GM21390 (cell line): ENCODE data around the gene CTPS2.

Experiments used
- ATAC-seq: cut with Tn5 transposase; IDR thresholded peaks from one replicate; pipeline ENCODE4 v1.9.1; 2021; ENCODE audit not compliant: unreplicated experiment

The CTPS2 gene

DNA sequence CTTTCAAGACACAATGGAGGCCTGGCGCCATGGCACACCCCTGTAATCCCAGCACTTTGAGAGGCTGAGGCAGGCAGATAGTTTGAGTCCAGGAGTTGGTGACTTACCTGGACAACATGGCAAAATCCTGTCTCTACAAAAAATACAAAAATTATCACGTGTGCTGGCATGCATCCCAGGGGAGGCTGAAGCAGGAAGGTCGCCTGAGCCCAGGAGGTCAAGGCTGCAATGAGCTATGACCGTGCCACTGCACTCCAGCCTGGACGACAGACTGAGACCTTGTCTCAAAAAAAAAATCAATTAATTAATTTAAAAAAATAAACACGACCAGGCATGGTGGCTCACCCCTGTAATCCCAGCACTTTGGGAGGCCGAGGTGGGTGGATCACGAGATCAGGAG, 2.0 kb upstream of the CTPS2 start:
- ATAC-seq = no peak

DNA sequence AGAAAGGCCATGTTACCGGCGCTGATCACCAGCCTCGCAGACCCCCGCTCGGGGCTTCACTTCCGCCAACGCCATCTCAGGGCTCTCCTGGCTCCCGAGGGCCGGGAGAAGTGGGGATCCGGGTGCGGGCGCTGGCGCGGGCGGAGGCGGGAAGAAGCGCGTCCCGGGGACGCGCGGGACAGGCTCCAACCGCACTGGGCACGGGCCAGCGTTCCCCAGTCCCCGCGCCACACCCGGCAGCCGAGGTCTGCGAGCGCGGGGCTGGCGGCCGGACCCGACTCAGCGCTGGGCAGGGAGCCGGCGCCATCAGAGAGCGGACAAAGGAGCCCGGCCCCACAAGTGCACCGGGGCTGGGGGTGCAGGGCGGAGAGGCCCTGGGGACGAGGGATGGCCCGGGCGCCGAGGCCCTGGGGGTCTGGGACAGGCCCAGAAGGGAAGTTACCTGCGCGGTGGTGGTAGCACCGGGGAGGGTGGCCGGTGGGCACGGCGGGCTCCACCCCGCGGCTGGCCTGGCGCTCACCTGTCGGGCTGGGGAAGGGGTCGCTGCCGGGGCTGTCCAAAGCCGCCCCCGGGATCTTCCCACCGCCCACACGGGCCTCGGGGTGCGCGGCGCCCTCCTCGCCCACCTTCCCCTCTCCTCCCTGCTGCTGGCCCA, 449 bp downstream of the CTPS2 start:
- ATAC-seq = peak; percentile 33

DNA sequence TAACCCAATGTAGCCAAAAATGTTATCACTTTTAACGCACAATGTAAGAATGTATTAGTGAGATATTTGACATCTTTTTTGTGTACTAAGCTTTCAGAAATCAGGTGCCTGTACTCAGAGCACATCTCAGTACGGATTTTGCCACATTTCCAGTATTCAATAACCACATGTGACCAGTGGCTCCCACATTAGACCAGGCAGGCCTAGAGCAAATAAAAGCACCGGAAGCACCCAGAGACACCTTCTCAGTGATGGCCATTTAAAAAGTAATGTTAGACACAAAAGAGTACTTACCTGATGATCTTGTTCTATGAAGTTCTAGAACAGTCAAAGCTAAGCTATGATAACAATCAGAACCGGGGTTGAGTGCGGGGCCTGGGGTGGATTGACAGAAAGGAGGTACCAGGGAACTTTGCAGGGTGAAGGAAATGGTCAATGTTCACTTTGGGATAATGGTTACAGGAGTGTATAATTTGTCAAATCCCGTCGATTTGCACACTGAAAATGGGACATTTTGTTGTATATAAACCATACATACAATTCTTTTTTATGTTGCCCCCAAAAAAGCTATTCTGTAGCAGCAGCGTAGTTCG, 1.2 kb downstream of the CTPS2 start:
- ATAC-seq = no peak

DNA sequence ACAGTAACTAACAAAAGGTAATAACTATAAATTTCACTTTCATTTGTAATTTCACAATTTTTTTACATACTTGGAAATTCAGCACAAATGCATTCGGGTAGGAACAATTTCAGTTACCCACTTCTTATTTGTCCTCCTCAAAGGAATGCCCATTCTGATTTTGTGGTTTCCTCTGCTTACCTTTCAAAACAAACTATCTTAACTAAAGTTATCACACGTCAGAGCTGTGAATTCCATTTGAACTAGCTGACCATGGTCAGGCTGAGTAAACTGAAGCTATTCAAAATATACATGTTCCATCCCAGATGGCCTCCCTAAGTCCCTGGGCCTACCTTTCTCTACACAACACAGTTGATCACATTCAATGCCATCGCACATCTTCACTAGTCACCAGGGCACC, 4.5 kb downstream of the CTPS2 start:
- ATAC-seq = no peak

DNA sequence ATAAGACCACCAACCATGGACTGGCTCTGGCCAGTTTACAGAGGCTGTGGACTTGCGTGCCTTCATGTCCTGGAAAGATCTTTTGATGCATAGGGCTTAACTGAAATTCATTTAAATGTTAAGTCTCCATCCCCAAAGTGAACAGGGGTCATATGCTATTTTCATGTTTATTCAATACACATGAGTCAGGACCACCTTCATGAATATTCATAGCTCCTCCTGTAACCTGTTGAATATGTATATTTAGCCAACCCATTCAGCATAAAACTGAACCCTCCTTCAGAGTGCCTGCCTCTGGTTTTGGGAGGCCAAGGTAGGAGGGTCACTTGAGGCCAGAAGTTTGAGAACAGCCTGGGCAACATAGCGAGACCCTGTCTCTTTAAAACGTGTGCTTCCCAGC, 7.1 kb downstream of the CTPS2 start:
- no peak for ATAC-seq

DNA sequence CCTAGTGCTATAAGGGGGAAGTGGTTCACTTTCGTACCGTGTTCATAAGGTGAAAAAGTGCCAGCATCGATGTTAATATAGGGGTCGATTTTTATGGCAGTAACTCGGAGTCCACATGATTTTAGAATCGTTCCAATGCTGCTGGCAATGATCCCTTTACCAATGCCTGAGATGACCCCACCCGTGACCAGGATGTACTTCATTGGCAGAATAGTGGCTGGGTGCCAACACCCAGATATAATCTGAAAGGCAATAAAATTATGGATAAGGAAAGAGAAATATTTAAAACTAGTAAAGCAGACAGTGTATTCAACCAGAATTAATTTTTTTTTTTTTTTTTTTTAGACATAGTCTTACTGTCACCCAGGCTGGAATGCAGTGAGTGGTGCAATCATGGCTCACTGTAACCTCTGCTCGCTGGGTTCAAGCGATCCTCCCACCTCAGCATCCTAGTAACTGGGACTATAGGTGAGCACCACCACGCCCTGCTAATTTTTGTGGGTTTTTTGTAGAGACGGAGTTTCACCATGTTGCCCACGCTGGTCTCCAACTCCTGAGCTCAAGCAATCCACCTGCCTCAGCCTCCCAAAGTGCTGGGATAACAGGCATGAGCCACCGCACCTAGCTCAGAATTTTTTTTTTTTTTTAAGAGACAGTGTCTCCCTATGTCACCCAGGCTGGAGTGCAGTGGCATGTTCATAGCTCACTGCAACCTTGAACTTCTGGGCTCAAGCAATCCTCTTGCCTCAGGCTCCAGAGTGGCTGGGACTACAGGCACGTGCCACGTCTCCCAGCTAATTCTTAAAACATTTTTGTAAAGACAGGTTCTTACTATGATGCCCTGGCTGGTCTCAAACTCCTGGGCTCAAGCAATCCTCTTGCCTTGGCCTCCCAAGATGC, 9.5 kb downstream of the CTPS2 start:
- ATAC-seq = no peak

DNA sequence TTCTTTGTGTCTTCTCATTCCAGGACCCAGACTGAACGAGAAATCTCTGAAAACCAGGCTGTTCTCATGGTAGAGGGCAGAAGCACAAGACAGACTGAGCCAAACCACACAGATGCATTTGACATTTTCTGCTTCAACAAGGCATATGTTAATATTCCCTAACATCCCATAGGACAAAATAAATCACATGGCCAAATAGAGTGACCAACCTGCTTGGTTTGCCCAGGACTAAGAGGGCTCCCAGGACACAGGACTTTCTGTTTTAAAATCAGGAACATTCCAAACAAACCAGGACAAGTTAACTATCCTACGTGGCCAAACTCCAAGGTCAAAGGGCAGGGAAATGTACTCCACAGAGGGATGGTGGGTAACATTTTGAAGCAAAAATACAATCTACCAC, 11.7 kb downstream of the CTPS2 start:
- ATAC-seq = no peak

DNA sequence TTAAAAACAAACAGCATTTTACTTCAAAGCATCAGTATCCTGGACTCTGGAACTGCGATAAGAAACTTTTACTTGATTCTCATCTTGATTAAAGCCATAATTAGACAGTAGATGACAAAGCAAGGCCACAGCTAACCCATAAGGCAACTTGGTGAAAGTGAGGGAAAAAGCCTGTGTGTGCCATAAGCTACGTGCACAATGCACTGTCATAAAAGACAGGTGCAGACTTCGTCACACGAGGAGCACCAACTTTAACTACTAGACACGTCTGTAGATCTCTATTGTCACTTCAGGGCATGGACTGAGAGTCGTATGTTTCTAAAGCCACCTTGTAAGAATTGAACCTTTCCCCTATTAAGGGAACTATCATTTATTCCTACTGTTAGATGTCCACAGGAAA, 13.1 kb downstream of the CTPS2 start:
- ATAC-seq = no peak

DNA sequence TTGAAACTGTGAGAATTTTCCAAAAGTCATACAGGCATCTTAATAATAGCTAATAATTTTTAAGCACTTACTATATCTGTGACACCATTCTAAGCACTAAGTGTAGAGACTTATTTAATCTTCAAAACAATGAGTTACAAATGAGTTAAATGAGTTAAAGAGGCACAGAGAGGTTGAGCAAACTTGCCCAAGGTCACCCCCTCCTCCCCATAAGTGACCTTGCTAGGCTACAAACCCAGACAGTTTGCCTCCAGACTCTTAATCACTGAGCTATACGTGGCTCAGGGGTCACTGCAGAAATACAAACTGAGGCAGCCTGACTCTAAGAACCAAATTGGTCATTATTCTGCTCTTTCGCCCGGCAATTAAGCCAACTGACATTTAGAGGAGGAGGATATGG, 15.5 kb downstream of the CTPS2 start:
- ATAC-seq = no peak

DNA sequence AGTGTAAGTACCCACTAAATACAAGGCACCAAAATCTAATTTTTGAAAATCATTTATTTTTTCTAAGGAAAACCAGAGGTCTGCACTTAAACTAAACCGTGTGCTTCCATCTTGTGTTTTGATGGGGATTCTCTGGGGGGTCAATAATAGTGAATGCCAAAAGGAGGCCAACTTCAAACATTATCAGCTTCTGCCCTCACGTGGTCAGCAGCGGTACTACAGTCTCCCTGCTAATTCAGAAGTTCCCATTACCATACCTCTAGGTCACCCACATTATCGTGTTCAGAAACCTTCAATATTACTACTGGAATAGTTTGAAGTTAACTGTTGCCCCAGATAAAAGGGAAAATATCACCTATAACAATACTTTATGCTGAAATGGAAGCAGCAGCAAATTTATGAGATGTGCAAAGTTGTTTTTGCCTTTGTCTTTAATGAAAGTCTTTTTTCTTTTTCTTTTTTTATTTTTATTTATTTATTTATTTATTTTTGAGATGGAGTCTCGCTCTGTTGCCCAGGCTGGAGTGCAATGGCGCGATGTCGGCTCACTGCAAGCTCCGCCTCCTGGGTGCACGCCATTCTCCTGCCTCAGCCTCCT, 17.3 kb downstream of the CTPS2 start:
- no peak for ATAC-seq

DNA sequence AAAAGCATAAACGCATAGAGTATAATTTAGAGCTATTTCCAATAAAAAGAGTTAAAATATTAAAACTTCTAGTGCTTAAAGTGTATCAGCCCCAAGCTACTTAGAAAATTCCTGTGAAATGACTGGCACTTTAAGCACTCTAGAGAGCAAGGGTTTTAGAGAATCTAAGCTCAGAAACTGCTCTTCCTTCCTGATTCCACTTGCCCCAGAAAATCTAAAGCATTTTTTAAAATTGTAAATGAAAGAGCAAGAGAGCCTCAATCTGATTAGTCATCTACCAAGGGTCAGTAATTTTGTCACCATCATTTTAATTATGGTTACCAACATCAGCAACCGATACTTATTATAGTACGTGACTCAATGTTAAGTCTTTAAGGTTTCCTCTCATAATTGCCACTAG, 25.0 kb downstream of the CTPS2 start:
- no peak for ATAC-seq

DNA sequence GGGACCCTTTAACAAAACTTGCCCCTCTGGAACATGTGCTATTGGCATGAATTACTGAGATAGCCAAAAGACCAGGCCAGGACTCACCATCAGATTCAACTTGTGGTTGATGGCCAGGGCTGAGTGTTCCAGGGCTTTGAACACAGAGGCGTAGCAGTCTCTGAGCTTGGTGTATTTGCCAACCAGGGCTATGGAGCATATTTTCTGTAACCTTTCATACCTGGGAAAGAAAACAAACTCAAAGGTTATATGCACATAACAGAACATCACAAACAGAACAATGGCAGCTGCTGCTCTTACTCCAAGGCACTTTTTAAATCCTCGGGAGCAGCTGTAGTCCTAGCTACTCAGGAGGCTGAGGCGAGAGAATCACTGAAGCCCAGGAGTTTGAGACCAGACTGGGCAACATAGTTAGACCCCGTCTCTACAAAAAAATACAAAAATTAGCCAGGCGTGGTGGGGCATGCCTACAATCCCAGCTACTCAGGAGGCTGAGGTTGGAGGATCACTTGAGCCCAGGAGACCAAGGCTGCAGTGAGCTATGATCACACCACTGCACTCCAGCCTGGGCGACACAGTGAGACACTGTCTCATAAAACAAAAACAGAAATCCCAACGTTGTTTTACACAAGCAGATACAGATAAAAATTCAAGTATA, 29.3 kb downstream of the CTPS2 start:
- ATAC-seq = no peak

DNA sequence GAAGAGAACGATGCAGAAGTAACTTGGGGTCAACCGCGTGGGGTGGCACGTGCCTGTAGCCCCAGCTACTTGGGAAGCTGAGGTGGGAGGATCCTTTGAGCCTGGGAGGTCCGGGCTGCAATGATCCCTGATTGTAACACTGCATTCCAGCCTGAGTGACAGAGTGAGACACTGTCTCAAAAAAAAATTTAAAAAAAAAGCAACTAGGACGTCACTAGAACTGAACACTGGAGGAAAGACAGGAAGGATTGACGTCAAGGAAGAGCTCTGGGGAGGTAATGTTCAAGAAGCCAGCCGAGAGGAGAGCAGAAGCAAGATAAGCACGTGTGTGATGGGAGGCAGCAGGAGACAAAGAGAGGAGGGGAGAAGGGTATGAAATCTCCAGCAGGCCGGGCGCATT, 33.8 kb downstream of the CTPS2 start:
- ATAC-seq = no peak

DNA sequence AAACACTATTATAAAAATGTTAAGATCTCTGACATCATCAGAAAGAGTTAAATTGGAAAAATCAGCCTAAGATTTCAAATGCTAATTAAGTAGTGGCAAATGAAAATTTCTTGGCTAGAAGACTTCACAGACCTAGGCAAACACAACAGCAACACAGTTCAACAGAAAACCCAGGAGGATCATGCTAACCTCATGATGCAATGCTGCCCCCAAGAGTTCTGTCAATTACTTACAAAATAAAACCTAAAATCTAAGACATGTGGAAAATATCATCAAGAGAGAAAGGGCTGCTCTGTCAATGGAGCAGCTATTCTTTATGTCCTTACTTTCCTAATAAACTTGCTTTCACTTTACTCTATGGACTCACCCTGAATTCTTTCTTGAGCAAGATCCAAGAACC, 41.5 kb downstream of the CTPS2 start:
- ATAC-seq = no peak

DNA sequence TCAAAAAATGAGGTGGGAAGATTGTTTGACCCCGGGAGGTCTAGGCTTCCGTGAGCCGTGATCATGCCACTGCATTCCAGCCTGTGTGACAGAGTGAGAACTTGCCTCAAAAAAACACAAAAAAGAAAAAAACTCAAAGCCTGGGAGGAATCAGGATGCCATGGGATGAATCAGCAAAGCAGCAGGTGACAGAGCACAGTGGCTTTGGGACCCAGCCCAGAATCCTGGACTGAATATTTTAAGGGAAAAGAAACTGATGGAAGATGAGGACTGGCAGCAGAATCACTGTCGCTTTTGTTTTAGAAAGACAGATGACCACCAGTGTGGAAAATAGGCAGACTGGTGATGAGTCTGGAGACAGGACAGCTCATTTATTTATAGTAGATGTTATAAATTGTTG, 45.9 kb downstream of the CTPS2 start:
- ATAC-seq = no peak

DNA sequence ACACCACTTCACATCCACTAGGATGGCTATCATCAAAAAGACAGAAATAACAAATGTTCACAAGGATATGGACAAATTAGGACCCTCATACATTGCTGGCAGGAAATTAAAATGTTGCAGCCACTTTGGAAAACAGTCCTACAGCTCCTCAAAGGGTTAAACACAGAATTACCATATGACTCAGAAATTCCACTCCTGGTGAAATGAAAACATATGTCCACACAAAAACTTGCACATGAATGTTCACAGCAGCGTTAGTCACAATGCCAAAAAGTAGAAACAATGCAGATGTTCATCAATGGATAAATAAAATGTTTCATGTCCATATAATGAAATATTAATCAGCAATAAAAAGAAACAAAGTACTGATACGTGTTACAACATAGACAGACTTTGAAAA, 47.4 kb downstream of the CTPS2 start:
- no peak for ATAC-seq

DNA sequence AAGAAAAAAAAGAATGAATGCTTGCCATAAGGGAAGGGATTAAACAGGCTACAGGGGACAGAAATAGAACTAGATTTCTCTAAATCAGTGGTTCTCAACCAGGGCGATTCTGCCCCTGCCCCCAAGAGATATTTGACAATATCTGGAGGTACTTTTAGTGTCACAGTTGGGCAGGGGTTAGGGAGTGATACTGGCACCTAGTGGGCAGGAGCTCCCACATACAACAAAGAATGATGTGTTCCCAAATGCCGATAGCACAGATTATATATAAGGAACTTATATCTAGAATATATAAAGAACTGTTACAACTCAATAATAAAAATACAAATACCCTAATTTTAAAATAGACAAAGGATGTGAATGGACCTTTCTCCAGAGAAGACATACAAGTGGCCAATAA, 47.8 kb downstream of the CTPS2 start:
- ATAC-seq = no peak

DNA sequence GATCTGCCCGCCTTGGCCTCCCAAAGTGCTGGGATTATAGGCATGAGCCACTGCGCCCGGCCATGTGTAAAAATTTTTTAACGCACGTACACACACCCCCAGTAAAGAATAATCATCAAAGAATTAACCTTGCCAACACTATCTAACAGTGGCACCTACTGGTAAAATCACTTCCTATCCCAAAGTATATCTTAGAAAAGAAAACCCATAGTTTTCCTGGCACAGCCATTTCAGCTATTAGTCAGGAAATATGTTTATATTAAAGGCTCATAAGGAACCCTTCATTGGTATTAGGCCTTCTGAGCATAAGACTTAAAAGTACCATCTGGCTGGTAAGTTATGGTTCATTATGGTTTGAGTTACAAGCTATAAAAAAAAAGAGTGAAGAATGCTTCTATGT, 48.4 kb downstream of the CTPS2 start:
- no peak for ATAC-seq

DNA sequence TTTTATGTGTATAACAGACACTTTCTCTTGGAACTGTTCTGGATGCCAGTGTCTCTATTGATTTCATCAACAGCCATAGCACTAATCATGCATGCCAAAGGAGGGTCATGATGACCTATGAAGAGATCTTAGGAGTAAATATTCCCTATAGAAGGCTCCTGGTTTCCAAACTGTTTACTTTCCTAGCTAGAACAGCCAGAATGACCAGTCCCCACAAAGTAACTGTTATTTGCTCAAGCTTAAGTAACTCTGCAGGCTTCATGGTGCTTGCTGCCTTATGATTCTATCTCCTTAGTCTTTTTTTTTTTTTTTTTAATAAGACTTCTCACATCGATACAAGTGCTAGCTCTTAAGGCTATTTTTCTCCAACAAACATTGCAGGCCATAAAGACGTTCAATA, 50.1 kb downstream of the CTPS2 start:
- ATAC-seq = no peak

DNA sequence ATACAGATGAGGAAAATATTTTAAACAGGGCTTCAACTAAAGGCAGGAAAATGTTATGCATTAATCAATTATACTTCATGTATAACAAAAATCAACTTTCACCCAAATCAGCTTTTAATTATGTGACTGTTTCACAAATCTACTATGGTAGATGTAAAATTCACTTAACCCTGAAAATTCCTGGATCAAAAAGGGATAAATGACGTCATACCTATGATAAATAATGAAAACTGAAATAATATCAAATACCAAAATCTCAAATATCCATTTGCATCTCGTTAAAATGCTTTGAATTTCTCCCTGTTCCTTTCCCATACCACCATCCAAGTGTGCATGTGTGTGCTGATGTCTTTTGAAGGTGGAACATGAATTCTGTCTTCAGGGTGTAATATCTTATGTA, 51.0 kb downstream of the CTPS2 start:
- no peak for ATAC-seq

DNA sequence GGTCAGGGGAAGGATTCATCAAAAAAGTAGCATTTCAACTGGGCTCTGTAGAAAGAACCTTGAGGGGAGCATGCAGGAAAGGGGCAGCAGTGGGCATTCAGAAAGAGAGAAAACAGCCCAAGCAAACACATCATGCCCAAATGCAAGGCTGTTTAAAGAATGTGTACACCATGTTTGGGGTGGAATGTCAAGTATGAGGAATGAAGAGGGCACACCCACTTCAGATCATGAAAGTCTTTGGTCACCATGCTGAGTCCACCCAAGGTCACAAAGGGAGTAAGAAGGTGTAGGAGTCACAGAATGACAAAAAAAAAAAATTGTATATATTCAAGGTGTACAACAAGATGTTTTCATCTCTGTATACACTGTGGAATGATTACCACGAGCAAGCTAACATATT, 53.1 kb downstream of the CTPS2 start:
- ATAC-seq = no peak
